ENCODE data around the gene PAFAH1B2. TPM values are rescaled to one million over a fixed set of nuclear protein-coding genes. Genes with fewer than 3 reads are reported as not detected.
"Not testable (repeated sequence)": the region's sequence is repeated elsewhere in the genome, so short reads cannot be mapped to it uniquely, and the experiment has no call there.

The PAFAH1B2 gene
- total and polyA plus RNA-seq, 2 of the 8 experiments (the other 6 are each of a cell fraction or from before 2014, with no cell fraction given): 38.2 to 161 TPM

GRCh38 chr11:117206111-117206510, 62.0 kb downstream of the PAFAH1B2 start:
- H4K91ac ChIP-seq (replicated peaks; ENCODE audit: insufficient read length, low read length); DNase-seq (ENCODE audit: low read depth in 1 of 2, low spot score in 2 of 2); H3K9ac ChIP-seq (replicated peaks in 1 of 4; ENCODE audit: extremely low read depth in 1 of 4, low read depth in 3 of 4, low read length in 3 of 4); H3K4me2 ChIP-seq (ENCODE audit: insufficient read depth in 1 of 2, low read depth in 2 of 2, low read length in 2 of 2); H3K36me3 ChIP-seq (ENCODE audit: control insufficient read depth in 2 of 4, insufficient read depth in 4 of 4, low read length in 3 of 4); H4K8ac ChIP-seq (ENCODE audit: extremely low read depth, insufficient read depth, low read length); H2BK5ac ChIP-seq (ENCODE audit: low read depth, low read length); H3K56ac ChIP-seq (replicated peaks; ENCODE audit: insufficient read length, low read depth, low read length); H2BK20ac ChIP-seq (ENCODE audit: low read length); H3K9me3 ChIP-seq (ENCODE audit: insufficient read depth in 2 of 2, low read depth in 1 of 2, low read length in 1 of 2); H3K4me1 ChIP-seq (replicated peaks in 1 of 4; ENCODE audit: control insufficient read depth in 3 of 4, insufficient read depth in 4 of 4, low read length in 3 of 4); H3K4me3 ChIP-seq (ENCODE audit: extremely low read depth in 1 of 4, insufficient read depth in 2 of 4, low read depth in 3 of 4, low read length in 4 of 4); H3K14ac ChIP-seq (ENCODE audit: insufficient read length); H2AK5ac ChIP-seq (ENCODE audit: low read depth, low read length); H3K23me2 ChIP-seq (ENCODE audit: low read depth, low read length); H2BK15ac ChIP-seq (ENCODE audit: low read length); H4K20me1 ChIP-seq (replicated peaks in 1 of 2; ENCODE audit: control insufficient read depth in 1 of 2, insufficient read depth in 2 of 2, low read length in 2 of 2); H3K18ac ChIP-seq (ENCODE audit: extremely low read depth, low read length); H3K27me3 ChIP-seq (replicated peaks in 1 of 4; ENCODE audit: control insufficient read depth in 3 of 4, extremely low read depth in 1 of 4, insufficient read depth in 3 of 4, low read length in 3 of 4); H2BK12ac ChIP-seq (ENCODE audit: low read depth, low read length); H3K23ac ChIP-seq (ENCODE audit: insufficient read length); H4K5ac ChIP-seq (ENCODE audit: insufficient read length, low read depth, low read length); H3K79me1 ChIP-seq (ENCODE audit: low read depth, low read length); H3K27ac ChIP-seq (ENCODE audit: low read depth, low read length); H2BK120ac ChIP-seq (replicated peaks; ENCODE audit: low read depth, low read length); H2AFZ ChIP-seq (ENCODE audit: low read length); H3K4ac ChIP-seq (replicated peaks; ENCODE audit: insufficient read length, low read depth, low read length): not testable (repeated sequence)
- peaks cover 0 to 11% of the 10 kb centered on the region in 2 experiments; a peak in 1 of 4 replicates for H3K79me2 ChIP-seq (ENCODE audit: control insufficient read depth in 1 of 2, insufficient read depth in 2 of 2, low read length in 2 of 2)
- peak; percentile 52 for FAIRE-seq
- 92% methylated on average over 6 of the region's 8 CpGs; no CpG with 5 or more reads in 1 of the 2 experiments for WGBS, 2 experiments (ENCODE audit: extremely low coverage in 1 of 2, insufficient coverage in 1 of 2, insufficient read length in 1 of 2, insufficient replicate concordance in 2 of 2, low coverage in 1 of 2, low lambda C conversion rate in 2 of 2, missing lambda C conversion rate in 1 of 2)
- POLR2A ChIA-PET (ENCODE audit: partially characterized antibody): interaction anchor here (0.9 to 10.3 kb wide), 4 partner anchors 8 to 22 kb away, joined by 4 to 153 read pairs (median 6); partner anchors contain the start of gene SIDT2
- CTCF ChIA-PET (ENCODE audit: partially characterized antibody): interaction anchor here (1.3 to 18.7 kb wide), 4 partner anchors 10 to 24 kb away, joined by 3 to 449 read pairs (median 128); partner anchors contain the start of genes PCSK7, RNF214 and SIDT2

DNA sequence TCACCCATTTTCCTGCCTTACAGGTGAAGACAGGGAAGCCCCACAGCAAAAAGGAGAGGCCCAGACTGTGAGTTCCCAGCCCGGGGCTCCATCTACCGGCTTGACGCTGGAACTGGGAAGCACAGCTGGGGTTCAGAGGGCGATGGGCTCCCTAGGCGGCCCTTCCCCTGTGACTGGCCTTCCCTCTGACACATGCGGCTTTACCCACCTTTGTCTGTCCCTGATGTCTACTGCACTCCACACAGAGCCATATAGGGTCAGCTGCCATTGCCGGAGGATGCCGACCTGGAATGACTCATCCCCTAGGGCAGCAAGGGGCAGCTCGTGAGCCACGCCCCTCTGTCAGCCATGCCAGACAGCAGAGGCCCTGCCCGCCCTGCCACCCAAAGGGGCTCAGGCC, 62.8 kb downstream of the PAFAH1B2 start:
- DNase-seq (ENCODE audit: low read depth in 1 of 2, low spot score in 2 of 2): peak in 1 of 2 experiments; percentile 64
- not testable (repeated sequence) for H3K4me1 ChIP-seq (replicated peaks in 1 of 4; ENCODE audit: control insufficient read depth in 3 of 4, insufficient read depth in 4 of 4, low read length in 3 of 4); H3K4ac ChIP-seq (replicated peaks; ENCODE audit: insufficient read length, low read depth, low read length); H3K56ac ChIP-seq (replicated peaks; ENCODE audit: insufficient read length, low read depth, low read length); H2BK15ac ChIP-seq (ENCODE audit: low read length); H3K23me2 ChIP-seq (ENCODE audit: low read depth, low read length); H2BK120ac ChIP-seq (replicated peaks; ENCODE audit: low read depth, low read length); H4K8ac ChIP-seq (ENCODE audit: extremely low read depth, insufficient read depth, low read length); H2BK20ac ChIP-seq (ENCODE audit: low read length); H3K9ac ChIP-seq (replicated peaks in 1 of 4; ENCODE audit: extremely low read depth in 1 of 4, low read depth in 3 of 4, low read length in 3 of 4); H3K79me1 ChIP-seq (ENCODE audit: low read depth, low read length); H2AFZ ChIP-seq (ENCODE audit: low read length); FAIRE-seq; H3K27ac ChIP-seq (ENCODE audit: low read depth, low read length); H2BK5ac ChIP-seq (ENCODE audit: low read depth, low read length); H3K4me3 ChIP-seq (ENCODE audit: extremely low read depth in 1 of 4, insufficient read depth in 2 of 4, low read depth in 3 of 4, low read length in 4 of 4); H3K23ac ChIP-seq (ENCODE audit: insufficient read length); H4K5ac ChIP-seq (ENCODE audit: insufficient read length, low read depth, low read length); H2AK5ac ChIP-seq (ENCODE audit: low read depth, low read length); H3K36me3 ChIP-seq (ENCODE audit: control insufficient read depth in 2 of 4, insufficient read depth in 4 of 4, low read length in 3 of 4); H4K20me1 ChIP-seq (replicated peaks in 1 of 2; ENCODE audit: control insufficient read depth in 1 of 2, insufficient read depth in 2 of 2, low read length in 2 of 2); H3K9me3 ChIP-seq (ENCODE audit: insufficient read depth in 2 of 2, low read depth in 1 of 2, low read length in 1 of 2); H3K27me3 ChIP-seq (replicated peaks in 1 of 4; ENCODE audit: control insufficient read depth in 3 of 4, extremely low read depth in 1 of 4, insufficient read depth in 3 of 4, low read length in 3 of 4); H4K91ac ChIP-seq (replicated peaks; ENCODE audit: insufficient read length, low read length); H3K79me2 ChIP-seq (ENCODE audit: control insufficient read depth in 1 of 2, insufficient read depth in 2 of 2, low read length in 2 of 2); H2BK12ac ChIP-seq (ENCODE audit: low read depth, low read length); H3K4me2 ChIP-seq (ENCODE audit: insufficient read depth in 1 of 2, low read depth in 2 of 2, low read length in 2 of 2); H3K14ac ChIP-seq (ENCODE audit: insufficient read length); H3K18ac ChIP-seq (ENCODE audit: extremely low read depth, low read length)
- CTCF ChIA-PET (ENCODE audit: partially characterized antibody): interaction anchor here (16.4 to 18.7 kb wide), 2 partner anchors 15 to 24 kb away, joined by 249 to 449 read pairs; partner anchors contain the start of genes PCSK7, RNF214 and SIDT2
- WGBS, 2 experiments (ENCODE audit: extremely low coverage in 1 of 2, insufficient coverage in 1 of 2, insufficient read length in 1 of 2, insufficient replicate concordance in 2 of 2, low coverage in 1 of 2, low lambda C conversion rate in 2 of 2, missing lambda C conversion rate in 1 of 2): 87% methylated on average over 6 of the region's 11 CpGs; no CpG with 5 or more reads in 1 of the 2 experiments
- POLR2A ChIA-PET (ENCODE audit: partially characterized antibody): interaction anchor here (1.2 to 10.3 kb wide), 2 partner anchors 7 to 23 kb away, joined by 4 to 153 read pairs; partner anchors contain the start of gene SIDT2

All from H1 (cell line).